Activated CD4-positive, alpha-beta T cell treated with anti-CD3 and anti-CD28 coated beads for 24 hours (primary cell): ENCODE results near the gene ANXA2.

Experiments used
- DNase-seq, 2 donors: peaks; one replicate each; pipeline ENCODE4 v3.0.0-alpha.2; 2020; ENCODE audit warnings: low read depth in 2 of 2

Gene ANXA2

DNA sequence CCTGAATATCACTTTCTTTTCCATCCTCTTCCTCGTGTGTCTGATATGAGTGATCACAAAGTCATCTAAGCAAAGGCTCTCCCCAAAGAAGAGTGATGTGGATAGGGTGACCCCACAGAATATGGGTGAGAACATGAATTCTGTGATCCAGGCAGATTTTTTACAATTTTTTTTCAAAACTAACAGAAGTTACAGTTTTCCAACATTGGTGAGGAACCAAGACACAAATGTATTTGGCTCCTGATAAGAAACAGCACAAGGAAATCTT is 27.0 kb downstream of the ANXA2 start:
- DNase-seq: no peak

DNA sequence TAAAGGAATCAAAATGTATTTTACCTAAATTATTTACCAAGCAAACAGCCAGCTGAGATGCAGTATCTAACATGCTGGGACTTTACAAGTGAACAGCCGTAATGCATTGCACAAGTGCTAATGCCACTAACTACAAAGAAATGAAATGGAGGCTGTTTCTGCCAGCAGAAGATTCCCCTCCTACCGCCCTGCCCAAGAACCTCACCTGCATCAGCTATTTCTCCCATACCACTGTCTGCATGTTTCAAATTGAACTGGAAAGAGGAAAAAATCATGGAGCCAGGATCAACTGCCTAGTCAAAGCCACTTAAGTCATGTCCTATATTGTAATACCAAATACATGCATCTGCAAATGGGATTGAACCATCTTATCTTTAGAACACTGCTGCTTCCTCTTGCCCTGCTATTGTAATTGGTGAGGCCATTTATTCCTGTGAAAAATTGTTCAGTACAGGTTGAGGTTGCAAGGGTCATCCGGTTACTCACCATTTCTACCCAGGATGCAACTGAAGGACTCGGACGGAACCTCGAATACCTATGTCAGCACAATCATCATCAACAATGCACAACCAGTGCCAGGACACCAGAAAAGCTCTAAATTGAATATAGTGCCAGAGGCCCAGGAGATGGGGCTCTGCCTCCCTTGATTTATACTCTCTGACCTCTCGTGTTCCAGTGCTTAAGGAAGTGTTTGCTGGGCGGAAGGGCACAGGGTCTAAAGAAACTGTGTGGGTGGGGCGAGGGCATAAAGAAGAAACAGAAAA is 27.5 kb downstream of the ANXA2 start:
- DNase-seq: no peak

DNA sequence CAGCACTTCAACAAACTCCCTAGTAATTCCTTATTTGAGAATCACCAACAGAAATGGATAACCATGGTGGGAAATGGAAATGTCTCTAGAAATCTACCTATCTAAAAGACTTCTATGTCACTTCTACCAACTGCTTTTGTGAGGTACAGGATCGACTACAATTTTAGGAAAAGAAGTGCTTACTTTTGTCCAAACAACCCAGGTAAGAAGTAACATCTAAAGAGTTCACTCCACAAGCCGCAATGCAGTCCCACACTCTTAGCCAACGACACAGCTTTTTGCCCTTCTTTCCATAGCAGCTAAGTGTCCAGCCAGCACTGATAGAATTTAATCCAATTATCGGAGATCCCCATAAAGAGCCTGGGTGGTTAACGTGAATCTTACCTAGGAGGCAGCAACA is 28.1 kb downstream of the ANXA2 start:
- DNase-seq: no peak

DNA sequence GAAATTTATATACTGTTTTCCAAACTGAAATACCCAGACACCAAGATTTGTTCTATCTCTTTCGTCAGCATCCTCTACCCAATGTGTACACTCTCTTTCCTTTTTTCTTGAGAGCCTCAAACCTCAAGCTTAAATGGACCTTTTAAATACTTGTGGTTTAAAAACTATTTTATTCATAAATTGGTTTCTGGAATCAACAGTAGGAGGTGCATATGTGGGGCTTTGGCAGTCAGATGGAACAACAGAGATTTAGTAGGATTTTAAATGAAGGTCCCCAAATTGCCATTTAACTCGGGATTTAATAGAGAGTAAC is 33.2 kb downstream of the ANXA2 start:
- DNase-seq: no peak

DNA sequence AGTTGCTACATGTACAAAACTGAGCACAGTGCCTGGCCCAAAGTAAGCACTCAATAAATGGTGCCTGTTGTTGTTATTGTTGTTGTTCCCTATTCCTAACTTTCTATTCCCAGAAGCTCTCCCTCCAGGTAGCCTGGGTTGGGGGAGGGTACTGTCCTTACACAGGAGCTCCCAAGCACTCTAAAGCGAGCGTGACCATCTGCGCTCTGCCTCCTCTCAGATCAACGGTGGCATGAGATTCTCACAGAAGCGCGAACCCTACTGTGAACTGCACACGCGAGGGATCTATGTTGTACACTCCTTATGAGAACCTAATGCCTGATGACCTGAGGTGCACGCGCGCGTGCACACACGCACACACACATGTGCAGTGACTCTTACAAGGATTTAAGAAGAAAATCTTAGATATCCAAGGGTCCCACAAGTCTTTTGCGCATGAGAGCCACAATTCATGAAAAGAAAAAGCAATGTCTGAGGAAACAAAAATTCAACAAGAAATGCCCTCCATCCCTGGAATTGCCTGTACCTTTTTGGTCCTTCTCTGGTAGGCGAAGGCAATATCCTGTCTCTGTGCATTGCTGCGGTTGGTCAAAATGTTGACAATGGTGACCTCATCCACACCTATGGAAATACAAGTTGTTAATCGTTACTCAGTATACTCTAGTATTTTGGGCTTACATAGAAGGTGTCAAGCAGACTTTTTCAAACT is 33.7 kb downstream of the ANXA2 start:
- no peak for DNase-seq

DNA sequence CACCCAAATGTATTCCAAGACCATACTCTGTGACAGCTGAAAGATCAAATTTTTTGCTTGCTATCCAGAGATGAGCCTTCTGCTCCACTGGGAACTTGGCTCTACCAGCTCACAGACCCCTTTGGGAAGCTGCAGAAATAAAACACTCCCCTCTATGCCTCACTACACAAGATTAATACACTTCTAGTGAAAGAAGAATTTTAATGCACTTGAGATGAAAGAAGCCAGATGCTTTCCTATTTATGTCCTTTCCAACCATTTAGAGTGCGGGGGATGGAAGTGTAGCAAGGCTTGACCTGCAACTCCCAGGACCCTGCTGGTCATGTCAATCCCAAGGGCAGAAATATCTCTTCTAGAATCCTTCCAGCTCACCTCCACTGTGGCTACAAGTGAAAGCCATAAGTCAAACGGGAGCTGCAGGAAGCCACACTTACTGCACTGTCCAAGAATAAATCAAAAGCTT is 34.7 kb downstream of the ANXA2 start:
- no peak for DNase-seq

DNA sequence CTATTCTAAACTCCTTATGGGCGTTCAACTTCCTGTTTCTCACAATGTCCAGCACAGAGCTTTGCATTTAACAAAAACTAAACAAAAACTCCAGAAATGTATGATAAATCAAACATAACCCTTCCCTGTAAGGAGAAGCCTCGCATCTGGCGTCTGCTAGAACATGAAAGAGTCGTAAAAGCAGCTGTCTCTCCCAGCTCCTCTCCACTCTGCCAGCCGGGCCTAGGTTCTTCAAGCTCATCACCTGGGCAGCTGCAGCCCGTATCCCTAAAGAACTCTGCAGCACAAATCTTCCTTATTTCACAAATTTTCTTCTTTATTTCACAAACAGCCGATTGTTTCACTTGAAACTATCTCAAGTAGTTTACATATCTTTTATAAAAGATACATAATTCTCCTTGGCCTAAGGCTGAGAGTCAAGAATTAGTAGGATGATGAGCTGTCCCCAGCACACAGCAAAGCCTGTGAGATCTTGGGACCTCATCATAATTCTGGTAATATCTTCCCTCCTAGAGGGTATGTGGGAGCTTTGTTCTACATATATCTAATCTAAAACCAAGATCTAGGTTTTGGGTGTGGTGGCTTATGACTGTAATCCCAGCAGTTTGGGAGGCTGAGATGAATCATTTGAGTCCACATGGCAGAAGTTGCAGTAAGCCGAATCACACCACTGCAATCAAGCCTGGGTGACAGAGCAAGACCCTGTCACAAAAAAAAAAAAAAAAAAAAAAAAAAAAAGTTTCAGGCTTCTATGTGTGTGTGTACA is 35.3 kb downstream of the ANXA2 start:
- DNase-seq: peak; percentile 24 to 25

DNA sequence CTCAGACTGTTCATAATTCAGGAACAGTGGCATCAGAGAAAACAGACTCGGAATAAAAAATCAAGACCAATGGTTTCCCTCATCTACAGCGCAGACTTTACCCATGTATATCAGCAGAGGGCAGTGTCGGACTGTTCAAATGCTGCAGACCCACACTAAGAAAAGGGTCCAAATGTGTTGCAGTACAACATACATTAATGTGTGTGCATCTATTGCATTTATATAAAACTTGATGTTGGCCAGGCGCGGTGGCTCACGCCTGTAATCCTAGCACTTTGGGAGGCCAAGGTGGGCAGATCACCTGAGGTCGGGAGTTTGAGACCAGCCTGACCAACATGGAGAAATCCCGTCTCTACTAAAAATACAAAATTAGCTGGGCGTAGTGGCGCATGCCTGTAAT is 38.0 kb downstream of the ANXA2 start:
- DNase-seq: peak; percentile 6 to 27

DNA sequence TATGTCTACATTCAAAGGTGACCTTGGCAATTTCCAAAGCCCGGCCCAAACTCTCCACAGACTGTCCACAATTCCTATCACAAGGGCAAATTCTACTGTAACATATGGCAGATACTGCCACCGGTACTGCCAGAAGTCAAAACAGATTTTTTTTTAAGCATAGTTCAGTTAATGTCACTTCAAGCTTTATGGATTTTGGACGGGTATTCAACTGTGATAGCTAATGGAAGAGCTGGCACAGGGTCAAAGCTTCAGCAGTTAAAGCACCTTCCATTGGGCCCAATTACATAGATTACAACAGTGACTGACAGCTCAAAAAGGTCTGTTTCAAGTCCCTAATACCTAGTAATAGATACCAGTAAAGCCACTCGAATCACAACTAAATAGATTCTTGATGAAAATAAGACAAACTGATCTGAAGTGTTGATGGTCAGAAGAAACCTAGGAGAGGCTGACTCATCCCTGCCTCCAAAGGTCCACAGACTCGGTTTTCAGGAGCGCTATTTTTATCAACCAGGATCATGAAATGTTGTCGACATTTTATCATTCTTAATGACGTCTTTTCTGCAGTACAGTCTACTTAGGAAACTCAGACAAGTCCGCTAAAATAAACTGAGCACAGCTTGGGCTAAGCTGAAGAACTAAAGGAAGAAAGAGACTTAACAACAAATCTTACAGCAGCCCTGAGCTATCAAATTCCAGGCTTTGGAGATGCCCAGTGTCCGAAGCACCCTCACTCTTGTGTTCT is 38.7 kb downstream of the ANXA2 start:
- no peak for DNase-seq

DNA sequence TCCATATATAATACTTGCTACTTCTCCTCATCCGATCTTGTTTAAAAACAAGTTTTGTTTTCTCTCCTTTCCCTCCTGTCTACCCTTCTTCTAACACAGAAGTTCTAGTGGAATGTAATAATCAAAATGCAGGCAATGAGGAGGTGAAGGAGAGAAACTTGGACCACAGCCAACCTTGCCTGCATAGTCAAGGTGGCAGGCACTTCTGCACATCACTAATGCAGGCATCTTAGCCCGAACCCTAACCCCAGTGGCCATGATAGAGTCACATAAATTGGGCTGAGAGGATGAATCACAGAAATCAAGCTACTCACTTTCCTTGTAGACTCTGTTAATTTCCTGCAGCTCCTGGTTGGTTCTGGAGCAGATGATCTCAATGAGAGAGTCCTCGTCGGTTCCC is 41.0 kb downstream of the ANXA2 start:
- DNase-seq: no peak

DNA sequence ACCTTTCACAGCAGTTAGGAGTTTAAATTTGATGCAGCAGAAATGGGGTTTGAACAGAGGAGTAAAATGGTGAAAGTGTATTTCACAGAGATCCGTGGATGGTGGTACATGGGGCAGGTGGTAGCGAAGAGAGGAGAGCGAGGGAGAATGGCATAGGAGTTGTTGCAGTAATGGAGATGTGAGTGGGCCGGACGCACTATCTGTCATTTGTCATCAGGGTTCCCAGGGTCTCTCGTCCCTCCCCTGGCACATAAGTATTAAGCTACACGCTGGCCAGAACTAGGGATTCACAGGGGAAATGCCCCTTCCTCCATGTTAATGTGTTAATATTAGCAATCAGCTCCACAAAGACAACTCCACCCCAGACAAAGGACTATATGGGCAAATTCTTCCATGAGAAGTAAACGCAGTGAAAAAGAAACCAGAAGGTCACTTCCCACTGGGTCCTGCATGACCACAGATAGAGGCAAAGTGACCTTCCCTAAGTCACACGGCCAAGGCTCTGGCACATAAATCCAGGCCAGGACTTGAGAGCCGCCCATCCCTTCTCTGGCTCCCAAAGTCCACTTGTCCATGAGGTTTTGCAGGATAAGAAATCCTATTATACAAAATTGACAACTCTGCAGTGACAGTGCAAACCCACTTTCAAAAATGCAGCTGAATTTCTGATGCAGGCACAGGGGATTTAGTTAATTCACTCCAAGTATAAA is 42.5 kb downstream of the ANXA2 start:
- DNase-seq: no peak

DNA sequence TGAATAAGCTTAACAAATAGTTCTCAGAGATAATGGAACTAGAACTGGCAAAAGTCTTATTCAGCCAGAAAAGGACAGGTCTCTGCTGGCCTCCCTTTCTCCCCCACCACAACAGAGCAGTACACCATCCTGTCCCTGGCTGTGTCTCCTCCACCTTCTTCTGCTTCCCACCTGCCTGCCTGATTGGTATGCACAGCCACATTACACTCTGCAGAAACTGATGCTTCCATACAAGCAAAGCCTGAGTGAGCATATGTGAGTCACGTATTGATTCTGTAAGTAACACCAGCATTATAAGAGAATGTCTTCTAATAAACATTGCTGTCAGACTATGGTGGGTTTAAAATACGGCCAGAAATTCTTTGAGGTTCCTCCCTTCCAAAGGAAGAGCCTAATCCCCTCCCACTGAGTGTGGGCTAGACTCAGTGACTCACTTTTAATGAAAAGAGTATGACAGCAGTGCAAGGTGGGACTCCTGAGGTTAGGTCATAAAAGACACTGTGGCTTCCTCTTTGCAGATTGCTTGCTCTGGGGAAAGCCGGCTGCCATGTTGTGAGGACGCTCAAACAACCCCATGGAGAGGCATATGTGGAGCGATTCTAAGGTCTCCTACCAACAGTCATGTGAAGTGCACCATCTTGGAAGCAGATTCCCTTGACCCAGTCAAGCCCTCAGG is 44.4 kb downstream of the ANXA2 start:
- no peak for DNase-seq

DNA sequence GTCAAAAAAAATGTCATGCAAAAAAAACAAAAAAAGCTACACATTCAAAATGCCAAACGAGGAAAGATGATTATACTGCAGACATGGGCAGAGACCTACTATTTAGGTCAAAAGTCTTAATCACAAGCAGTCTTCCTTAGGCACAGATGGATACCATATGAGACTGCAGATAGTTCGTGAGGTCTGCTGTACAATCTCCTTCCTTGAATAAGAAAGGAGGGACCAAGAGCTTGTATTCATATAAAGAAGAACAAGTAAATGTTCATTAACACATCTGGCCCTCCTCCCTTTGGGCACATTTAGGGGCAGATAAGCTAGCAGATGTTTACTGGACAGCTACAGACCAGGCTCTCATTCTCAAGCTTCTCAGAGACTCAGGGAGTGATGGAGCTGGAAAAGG is 45.3 kb downstream of the ANXA2 start:
- DNase-seq: no peak

DNA sequence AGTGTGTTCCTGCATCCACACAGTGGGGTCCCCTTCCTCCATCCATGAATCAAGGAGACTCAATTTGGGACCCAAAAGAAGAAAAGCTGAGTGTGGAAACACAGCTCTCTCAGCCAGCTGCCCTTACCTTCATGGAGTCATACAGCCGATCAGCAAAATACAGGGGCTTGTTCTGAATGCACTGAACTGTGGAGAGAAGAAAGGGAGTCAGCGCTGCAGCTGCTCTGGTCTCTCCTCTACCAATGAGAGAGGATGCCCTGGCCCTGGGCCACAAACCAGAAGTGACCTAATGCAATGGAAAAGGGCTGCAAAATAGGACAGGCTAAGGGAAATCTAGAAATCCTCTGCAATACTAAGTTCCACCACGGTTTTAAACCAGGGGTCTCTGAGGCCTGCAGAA is 46.7 kb downstream of the ANXA2 start:
- DNase-seq: no peak

DNA sequence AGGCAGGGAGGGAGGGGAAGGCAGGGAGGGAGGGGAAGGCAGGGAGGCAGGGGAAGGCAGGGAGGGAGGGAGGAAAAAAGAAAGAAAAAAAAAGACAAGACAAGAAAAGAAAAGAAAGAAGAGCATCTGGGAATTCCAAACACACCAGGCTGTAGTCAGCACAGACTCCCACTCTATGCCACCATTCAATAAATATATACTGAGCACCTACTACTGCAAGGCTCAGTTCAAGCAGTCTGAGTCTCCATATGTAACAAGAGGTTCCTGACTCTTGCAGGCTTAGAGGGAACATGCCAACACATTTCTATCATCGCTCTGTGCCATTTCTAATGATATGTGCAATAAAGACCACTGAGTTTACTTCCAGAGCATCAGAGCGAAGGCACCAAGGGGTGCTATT is 47.7 kb downstream of the ANXA2 start:
- no peak for DNase-seq

DNA sequence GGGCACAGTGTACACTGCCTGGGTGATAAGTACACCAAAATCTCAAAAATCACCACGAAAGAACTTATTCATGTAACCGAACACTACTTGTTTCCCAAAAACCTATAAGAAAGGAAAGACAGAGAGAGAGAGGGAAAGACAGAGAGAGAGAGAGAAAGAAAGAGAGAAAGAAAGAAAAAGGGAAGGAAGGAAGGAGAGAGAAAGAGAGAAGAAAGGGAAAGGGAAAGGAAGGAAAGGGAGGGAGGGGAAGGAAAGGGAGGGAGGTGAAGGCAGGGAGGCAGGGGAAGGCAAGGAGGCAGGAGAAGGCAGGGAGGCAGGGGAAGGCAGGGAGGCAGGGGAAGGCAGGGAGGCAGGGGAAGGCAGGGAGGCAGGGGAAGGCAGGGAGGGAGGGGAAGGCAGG is 48.2 kb downstream of the ANXA2 start:
- no peak for DNase-seq

DNA sequence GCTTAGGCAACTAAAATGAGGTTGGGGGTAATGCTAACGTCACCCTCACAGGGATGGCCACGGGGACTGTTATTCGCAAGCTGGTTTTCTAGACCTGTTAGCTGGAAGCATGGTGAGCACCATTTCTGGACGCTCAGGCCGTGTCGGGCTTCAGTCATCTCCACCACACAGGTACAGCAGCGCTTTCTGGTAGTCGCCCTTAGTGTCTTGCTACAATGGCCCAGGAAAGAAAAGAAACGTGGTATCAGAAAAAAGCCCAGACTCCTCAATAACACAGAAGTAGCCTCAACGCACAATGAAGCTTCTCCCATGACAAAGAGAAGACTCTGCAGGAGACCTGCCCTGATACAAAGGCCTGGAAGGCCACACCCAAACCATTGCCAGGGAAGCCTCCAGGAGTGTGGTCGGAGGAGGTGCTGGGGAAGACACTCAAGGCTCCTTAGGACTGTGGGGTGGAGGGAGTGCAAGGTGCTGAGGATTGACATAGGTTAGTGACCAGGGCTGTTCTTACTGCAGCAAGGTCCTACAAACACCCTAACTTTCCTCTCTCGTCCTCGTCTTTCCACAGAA is 50.2 kb downstream of the ANXA2 start:
- DNase-seq: no peak

DNA sequence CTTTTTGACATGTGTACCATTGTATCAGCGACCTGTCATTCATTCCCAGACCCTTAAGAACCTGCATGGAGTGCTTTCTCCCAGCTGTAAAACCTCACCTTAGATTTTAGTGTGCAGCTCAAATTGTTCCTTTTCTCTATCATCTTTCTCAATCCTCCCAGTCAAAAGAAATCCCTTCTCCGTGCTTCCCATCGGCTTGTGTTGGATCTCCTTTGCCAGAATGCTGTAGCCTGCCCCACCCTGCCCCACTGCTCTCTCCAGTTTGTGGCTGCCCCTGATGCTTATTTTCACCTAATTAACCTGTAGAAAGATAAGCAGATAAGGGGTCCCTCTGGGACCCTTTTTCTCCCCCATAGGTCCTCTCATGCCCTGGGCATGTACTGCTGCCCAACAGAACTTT is 51.1 kb downstream of the ANXA2 start:
- DNase-seq: no peak

DNA sequence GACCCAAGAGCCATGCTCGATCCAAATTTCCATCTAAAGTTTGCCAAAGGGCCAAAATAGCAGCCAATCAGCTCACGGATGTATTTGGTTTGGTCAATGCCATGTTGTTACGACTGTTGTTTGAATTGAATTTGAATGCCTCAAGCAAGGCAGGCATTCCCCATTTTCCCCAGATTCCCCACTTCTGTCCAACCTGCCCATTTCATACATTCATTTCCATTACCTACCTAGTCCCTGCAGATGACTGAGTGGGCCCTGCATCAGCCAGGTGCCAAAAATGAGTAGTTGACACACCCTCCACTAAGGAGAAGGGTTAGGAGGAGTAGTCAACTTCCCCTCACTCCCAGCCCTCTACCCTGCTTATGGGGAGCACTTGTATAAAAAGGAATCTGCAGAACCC is 51.7 kb downstream of the ANXA2 start:
- DNase-seq: no peak

DNA sequence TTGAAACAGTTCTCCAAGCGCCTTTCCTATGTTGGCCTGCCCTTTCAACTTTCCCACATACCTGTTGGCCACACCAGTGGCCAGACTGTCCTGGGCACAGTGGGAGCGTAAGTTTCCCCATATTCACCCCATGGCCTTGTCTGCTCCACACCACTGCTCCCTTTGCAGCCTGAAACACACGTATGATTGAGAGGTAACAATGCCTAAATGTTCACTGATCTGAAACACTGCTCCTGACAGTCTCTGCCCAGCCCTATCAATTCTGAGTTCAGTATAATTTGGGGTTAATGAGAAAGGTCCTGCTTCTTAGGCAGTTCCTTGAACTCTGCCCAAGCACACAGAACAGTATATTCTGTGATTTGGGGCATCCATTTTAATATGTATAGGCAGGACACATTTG is 52.2 kb downstream of the ANXA2 start:
- DNase-seq: no peak

DNA sequence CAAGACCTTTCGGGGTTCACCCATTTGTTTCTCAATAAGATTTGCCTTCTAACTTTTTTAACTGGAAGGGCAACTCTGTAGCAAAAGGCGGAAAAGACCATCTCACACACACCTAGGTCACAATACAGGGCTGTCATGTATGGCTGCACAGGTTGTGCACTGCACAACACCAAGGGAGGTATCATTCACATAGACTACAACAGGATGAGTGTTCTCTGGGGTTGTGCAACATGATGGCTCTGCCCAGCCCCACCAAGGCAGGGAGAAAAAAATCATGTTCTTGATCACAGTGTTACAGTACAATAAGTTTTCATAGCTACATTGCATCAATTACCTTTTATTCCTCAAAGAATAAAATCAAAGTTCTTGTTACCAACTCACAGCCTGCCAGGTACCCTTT is 52.8 kb downstream of the ANXA2 start:
- DNase-seq: no peak
